DMS153 (cell line): ENCODE data around the gene ALKAL2.

Source experiments
- DNase-seq: peaks from one replicate; lab custom pipeline; 2025; lab: John Stamatoyannopoulos, UW

The ALKAL2 gene

GRCh38 chr2:244547-244946, 43.3 kb downstream of the ALKAL2 start:
- no peak for DNase-seq

- no peak for DNase-seq
Measured at GRCh38 chr2:238869-239268, 49.0 kb downstream of the ALKAL2 start.

DNA sequence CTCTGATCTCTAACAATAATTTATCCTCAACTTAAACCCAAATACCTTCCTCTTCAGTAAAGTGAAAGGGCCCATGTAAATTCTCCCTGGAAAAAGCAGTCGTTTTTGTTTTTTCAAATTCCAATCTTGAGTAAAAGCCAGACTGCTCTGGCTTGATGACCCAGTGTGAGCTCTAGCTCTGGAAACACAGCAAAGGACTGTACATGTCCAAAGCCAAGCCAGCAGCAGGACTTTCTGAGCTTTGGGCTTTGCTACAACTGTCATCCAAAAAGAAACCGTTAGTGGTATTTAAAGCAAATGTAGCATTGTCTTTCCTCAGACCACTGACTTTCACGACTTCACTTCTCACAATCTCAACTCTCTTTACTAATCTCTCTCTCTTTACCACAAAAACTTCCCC, 49.5 kb downstream of the ALKAL2 start:
- no peak for DNase-seq

DNA sequence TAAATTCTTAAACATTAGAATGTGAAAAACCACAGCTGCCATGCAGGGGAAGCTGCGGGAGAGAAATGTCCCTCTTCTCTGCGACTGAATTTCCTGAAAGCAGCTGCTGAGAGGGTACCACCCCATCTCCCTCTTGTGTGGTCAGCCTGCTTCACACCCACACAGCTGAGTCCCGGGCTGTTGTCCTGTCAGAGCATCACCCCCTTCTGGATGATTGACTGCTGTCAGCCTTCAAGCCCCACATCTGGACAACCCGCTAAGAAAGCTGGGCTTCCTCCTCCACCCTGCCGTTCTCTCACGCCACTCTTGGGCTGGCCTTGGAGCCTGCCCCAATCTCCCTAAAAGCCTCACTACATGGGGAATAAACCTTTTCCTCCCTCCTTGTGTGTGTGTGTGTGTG, 50.0 kb downstream of the ALKAL2 start:
- DNase-seq, result no peak

DNA sequence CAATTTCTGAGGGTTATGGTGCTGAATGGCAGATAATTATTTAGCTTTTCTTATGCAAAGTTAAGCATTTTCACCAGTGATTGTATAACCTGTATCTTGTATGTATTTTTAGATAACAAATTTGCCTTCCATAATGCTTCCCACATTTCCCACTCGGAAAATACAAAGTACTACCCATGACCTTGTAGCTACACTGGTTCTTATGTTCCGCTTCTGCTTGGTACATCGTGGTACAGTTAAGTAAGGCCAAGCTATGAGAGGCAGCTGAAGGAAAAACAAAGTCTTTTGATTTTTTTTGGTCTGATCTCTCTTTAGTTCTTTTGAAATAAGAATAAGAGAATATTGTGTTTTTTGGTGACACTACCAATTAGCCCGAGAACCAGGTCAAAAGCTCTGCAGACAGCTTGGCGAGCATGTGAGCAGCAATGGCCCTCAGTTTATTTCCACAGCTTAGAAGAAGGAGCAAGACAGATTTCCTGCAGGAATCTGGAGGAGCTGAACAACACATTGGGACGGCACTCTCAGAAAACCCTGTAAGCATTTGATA, 50.8 kb downstream of the ALKAL2 start:
- no peak for DNase-seq

DNA sequence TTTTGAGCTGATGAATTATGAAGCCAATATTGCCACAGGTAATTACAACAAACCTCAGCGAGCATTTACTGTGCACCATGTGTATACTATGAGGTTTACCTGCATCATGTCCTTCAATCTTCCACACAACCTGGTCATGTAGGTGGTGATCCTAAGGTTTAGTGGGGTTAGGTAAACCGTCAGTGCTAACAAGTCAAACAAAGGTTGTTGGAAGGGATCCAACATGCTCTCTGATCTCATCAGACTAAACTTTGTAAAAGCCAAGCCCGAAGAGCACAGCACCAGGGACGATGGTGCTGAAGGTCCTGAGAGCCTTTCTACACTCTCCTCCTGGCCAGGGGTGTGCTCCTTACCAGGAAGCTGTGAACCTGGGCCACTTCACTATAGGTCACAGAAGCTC, 53.5 kb downstream of the ALKAL2 start:
- DNase-seq, result no peak

DNA sequence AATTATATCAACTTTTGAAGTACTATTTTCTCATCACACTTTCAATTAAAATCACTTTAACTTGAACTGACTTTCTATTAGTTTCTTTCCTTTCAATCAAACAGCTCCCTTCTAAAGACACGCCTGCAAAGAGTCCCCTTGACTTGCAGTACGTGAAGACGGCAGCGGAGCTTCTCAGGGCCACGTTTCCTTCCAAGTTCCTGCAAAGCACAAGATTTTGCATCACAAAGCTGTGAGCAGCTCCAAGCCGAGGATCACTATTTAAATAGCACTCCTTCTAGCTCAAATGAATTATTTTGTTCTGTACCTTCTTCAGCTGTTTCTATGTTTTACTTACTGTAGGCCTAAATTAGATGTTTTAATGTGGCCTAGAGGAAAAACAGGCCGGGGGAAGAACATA, 54.9 kb downstream of the ALKAL2 start:
- no peak for DNase-seq

- DNase-seq, result no peak
Measured at GRCh38 chr2:231521-232185, 56.2 kb downstream of the ALKAL2 start.
